GM18502 (cell line): ENCODE measurements around the gene SLC25A21.

Experiments
- ATAC-seq: cut with Tn5 transposase; IDR thresholded peaks from one replicate; pipeline ENCODE4 v1.9.1; 2021; ENCODE audit warnings: mild to moderate bottlenecking; ENCODE audit not compliant: unreplicated experiment, poor library complexity

SLC25A21 gene

DNA sequence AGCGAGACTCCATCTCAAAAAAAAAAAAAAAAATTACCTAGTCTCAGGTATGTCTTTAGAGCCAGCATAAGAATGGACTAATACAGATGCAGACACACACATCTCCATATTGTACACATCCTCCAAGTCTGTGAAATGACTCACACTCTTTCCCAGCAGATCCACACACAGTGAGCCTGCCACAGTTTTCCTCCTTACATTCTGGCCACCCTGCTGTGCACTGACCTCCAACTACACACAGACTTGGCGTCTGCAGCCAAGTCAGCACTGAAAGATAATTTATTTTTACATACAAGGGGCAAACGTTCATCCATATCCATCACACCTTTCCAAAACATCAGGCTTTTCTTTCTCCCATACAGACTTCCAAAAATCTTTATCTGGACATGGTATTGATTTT, 115.9 kb downstream of the SLC25A21 start:
- ATAC-seq, result no peak

DNA sequence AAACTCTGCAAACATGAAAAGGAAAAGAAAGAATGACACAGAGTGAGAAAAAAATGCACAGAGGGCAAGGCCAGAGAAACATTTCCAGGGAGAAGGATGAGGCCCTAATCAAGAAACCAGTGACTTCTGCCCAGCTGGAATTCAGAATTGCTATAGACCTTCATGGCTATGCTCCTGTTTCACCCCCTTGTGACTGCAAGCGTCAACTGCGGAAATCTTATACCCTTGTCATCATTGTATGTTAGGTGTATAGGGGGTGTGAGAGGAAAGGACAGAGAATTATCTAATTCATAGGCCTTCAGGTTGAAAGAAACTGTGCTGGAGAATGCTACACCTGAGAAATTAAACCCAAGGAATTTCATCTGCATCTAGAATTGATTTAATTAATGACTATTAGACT, 117.5 kb downstream of the SLC25A21 start:
- no peak for ATAC-seq

DNA sequence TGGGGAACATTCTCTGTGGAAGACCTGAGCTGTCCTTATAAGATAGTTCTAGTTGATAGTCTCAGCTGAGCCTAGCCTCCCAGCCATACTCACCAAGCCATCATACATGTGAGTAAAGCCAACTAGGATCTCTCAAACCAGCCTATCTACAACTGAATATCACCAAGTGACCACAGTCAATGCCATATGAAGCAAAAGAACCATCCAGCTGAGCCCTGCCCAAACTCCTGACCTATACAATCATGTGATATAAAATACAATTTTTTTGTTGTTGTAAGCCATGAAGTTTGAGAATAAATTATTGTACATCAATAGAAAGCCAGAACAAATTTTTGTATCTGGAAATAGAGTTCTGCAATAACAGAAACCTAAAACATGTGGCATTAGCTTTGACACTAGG, 118.3 kb downstream of the SLC25A21 start:
- no peak for ATAC-seq

DNA sequence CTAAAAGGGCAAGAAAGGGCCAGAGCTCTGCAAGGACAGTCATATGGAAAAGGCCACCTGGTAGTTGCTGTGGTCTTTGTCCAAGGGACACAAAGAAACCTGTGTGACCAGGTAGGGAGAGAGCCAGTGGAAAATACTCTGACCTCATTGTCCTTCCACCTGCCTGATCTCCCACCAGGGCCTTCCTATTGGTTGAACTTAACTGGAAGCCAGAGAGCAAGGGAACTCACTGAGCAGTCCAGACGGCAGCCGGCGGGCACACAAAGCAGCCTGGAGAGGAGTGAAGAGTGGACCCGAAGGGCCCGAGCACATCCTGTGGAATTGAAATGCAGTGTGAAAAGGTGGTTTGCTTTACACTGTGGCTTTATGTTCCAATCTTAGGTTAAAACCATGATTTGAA, 120.7 kb downstream of the SLC25A21 start:
- no peak for ATAC-seq

DNA sequence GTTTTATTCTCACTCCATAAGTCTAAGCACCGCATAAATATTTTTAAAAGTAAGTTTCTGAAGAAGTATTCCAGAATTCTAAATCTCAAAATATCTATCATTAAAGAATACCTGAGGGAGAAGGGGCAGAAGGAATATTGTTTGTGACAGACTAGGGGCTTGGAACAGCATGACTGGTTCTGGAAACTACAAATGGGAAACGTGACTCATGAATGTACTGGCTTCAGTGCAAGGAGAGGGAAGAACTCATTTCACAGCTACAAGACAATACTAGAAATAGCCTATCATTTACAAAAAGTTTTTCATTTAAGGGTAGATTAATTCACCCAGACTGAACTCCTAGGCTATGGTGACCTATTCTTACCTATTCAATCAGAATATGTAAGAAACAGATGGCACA, 121.3 kb downstream of the SLC25A21 start:
- no peak for ATAC-seq

DNA sequence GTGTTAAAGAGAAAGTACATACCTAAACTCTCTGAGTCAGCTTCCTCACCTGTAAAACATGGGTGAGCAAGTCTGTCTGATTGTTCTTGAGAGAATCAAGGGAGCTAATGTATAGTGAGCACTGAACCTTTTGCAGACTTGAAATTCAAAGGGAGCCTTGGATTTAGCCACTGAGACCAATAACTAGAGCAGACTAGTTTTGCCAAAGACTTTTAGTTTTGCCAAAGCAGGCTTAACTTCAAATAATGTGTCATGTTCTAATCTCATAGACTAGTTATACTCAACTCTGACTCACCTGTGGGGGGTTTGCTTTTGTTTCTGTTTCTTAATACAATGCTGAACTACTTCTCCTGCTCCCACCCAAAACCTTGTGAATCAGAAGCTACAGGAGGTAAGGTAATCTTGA, 123.7 kb downstream of the SLC25A21 start:
- ATAC-seq, result no peak

DNA sequence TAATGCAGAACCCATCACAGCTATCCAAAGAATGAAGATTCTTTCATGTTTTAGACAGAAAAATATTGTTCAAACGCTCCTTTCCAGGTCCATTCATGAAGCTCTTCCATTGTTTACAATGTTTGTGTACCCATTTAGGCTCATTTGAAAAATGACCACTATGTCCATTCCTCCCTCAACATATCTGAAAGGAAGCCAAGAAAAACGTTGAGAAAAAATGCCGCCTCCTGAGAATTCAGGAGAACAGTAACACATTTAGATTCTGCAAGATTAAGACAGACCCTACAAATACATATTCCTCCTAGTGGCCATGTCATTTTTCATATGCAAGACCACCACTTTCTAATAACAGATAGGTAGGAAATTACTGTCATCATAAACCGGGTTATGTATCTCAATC, 124.4 kb downstream of the SLC25A21 start:
- ATAC-seq, result no peak

DNA sequence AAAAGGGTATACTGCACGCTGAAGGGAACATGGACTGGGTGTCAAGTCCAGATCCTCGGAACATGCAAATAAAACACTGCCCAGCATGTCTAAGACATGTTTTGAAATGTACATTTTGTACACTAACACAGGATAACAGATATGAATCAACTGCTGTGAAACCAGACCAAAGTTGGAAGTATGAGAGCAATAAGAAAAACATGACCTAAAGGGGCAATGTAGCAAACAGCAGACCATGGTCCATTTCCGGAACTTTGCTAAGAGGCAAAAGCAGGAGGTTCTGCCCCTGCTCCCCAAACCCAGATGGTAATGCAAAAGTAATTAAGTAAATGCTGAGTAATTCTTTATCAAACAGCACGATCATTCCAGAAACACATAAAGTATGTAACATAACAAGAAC, 125.2 kb downstream of the SLC25A21 start:
- ATAC-seq, result no peak

DNA sequence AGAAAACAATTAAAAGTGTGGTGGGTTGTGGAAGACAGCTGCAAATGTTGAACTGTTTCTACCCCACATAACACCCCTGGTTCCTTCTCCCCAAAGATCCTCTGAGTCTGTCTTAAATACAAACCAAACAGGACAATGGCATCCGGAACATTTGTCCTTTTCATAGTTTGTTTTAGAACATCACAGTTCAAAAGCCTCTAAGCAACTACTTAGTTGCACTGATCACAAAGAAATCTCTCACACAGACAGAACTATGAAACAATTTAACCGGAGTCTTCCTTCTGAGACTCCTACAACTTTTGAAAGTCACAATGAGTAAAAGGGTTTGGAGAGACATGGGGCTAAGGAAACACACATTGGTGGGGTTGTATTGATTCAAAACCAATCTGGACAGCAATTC, 125.6 kb downstream of the SLC25A21 start:
- ATAC-seq, result no peak

DNA sequence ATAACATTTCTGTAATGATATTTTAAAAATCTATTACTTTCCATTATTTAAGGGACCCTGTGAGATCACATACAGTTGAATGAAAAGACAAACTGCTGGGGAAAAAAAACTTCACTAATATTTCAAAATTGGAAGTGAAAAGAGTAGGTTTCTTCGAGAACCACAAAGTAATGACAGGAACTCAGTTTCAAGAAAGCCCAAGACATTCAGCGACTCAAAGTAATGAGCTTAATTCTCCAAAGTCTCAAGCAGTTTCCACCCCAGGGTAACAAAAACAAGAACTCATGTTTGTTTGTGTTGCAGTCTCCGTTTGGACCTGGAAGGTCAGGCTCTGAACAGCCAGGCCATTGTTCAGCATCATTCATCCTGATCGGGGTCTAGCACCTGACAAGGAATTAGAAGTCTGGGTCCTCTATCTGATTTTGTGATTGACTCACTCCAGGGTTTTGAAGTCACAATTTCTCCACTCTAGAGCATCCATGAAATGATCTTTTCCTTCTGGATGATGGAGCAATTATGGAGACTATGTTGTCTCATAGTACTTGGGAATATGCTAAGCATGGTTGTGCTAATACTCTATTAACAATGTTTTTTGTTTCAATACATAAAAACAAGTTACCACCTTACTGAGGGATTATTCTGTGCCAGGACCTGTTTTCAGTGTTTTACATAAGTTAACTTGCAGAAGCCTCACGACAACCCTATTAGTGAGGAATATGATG, 126.9 kb downstream of the SLC25A21 start:
- ATAC-seq, result no peak

DNA sequence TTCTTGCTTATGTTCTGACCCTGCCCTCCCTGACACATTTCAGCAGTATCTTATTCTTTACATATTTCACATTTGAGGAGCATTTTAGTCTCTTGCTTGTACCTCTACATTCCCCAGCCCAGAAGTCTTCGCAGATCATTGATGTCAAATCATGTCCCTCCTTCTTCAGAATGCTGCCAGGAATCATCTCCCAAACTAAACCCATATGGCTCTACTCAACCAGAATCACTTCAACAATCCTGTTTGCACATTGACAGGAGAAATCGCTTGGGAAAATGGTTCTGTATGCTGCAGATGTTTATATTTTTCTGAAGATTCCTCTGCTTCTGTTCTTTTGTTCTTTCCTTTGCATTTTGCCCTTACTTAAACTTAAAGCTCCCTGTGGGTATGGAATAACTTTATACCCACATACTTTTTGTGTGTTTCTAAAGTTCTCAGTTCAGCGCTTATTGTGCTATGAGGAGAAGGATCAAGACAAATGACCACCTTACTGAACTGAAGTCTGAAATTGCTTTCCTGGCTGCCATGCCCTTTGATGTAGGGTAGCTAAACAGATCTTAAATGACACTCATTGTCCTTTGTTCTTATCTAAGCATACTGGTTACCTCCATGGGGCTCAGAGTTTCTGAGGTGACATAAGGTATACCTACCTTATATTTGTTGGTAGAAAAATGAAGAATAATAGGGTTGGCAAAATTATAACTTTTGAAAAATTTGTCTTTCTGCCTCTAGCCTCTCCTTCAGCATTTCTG, 134.6 kb downstream of the SLC25A21 start:
- no peak for ATAC-seq

DNA sequence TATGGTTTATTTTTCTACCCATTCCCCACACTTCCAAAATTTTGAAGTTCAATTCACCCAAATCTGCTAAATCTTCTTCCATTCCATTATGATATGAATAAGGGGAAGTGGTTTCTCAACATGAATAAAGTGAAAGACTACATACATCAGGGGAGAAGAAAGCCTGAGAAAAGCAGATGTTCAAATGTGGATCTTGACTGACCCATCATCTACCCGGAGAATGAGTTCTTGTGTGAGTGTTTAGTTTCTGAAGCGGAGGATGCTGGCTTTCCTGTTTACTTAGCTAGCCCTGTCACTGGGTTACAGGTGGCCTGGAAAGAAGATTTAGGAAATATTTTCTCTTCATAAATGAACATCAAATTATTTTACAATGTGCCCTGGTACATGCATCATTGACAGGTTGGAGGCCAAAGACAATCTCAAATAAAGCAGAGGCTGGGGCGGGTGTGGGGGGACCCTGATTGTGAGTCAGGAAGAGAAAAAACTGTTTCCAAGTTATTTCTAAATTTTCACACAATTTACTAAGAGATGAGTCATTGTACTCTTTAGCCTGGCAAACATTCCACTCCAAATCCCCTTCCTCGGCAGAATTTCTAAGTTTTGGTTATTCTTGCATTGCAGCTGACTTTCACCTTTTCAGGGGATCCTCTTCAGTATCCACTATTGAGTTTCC, 135.6 kb downstream of the SLC25A21 start:
- ATAC-seq, result peak; percentile 55

DNA sequence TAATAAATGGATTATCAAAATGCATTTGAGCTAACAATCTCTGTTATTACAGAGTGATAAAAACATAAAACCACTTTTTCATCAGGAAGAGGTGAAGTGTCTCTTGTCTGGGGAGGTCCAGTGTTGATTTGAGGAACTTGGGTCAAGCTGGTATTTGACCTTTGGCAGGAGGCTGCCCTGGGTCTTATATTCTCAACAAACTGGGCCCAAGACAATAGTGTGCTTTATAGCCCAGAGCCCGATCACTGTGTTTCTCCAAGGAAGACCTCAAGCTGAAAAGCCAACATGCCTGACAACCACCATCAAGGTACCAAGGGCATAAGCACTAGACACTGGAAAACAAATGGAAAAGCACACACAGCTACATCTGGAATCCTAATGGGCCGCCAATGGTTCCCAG, 137.0 kb downstream of the SLC25A21 start:
- ATAC-seq, result peak; percentile 11

DNA sequence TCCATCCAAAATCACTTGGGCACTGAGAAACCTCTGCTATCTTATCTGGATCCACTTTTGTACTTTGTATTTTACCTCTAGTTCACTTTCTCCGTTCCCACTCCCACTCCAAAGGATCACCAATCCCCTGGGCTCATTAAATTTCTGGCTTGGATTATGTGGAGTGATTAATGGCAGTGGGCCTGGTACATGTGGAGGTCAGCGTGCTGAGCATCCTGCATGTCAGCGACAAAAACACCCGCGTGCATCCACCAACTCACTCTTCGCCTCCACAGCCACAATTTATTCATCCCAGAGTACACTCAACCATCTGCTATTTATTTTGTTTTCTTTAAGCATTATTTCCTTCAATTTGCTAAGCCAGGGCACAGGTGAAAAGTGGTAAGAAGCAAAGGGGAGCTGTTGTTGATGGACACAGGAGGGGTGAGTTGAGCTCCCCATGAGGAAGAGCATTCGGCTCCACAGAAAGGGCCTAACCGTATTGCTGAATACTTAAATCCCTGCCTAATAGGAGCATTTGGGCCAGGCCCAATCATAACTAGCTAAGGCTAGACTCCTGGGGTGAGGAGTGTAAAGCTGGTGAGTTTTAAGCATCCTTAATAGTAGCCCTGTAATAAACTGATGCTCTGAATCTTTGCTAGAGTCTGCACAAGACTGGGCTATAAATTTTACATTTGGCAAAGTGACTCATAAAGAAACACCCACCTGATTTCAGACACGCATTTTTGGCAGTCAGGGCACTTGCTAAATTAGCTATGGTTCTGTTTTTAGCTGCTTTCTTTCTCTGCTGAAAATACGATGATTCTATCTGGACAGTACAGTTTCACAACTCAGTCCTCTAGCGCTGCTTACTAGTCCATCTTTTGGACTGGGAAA, 137.8 kb downstream of the SLC25A21 start:
- ATAC-seq, result peak; percentile 75

DNA sequence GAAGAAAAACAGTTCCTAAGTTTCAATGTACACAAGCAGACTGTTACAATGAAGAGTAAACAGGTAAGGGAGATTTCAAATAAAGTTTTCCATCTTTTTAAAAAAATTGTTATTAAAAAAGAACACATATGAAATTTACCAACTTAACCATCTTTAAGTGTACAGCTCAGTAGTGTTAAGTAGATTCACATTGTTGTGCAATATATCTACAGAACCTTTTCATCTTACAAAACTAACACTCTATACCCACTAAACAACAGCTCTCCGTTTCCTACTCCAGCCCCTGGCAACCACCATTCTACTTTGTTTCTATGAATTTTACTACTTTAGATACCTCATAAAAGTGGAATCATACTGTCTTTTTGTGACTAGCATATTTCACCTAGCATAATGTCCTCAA, 139.5 kb downstream of the SLC25A21 start:
- no peak for ATAC-seq

DNA sequence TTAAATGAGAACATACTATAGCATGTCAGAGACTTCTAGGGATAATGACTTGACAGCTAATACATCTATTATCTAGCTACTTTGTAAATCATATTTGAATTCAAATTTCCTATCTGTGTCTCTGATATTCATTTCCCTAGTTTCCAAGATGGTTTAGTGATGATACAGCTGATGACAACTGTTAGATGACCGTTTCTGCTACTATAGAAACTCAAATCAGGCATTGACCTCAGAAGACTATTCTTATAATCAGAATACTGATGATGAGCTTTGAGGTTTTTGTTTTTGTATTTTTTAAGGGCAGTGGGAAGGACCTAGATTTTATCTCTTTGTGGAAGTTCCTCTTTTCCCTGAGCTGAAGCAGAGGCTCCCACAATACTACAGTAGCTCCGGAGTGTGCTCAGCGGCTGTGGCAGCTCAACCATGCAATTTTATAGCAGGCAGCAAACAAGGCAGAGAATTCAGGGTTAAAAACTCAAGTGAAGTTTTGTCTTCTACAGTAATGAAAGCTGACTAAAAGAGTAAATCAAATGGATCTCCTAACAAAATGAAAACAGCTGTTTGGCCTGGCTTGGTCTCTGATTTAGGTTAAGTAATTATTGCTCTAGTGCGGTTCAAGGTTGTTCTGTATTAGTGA, 145.1 kb downstream of the SLC25A21 start:
- peak; percentile 68 for ATAC-seq

DNA sequence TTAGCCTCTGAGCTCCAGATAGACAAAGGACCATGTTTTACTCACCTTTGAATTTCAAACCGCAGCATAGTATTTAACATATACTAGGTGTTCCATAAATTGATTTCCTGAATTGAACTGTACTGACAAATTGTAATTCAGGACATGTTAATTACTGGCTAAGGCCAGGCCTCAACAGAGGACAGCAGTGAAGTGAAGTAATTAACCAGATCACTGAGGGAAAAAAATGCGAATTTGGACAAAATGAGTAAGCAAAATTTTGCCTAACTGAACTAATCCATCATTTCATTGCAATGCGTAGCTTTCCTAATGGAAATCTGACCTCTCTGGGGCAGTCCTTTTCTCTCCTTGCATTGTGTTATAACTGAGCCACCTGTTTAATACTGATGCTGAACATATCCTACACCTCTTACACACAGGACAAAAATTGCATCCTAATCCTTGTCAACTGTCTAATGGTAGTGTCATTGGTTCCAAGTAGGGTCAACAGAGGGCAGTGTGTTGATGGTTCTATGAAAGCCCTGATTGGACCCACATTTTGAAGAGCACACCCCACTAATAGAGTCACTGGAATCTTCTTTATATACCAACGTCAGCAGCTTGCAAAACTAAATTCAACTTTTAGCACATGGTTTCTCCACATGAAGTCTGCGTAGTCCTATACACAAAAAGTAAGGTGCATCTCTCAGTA, 148.4 kb downstream of the SLC25A21 start:
- ATAC-seq, result no peak

DNA sequence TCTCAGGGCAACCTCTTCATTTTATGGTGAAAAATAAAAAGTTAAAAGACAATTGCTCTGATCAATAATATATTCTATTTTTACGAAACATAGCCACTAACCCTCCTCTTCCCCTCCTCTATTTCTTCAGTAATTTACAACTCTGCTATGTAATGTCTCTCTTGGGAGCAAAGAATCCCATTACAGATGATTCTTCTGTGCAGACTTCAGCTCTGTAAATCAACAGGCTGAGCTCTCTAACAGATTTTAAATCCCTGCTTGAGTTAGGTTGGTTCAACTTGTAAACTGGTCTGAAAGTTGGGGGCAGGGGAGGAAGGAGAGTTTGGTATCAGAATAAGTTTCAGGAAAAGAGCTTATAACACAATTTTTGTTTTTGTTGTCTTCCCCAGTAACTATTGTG, 151.0 kb downstream of the SLC25A21 start:
- ATAC-seq, result no peak

DNA sequence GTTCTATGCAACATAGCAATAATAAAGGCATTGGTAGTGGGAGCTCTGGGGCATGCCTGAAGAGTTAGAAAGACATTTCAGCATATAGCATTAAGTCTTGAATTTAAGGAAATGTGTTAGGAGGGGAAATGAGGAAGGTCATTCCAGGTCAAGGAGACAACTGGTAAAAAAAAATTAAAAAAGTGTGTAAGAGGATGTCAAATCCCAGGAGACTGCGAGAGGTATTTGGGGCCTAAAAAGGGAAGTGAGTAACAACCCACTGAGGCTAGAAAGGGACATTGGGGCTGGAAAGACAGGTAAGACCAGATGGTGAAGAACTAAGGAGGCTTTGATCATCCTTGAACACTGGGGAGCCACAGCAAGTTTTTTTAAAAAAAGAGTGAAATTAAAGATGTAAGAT, 152.9 kb downstream of the SLC25A21 start:
- ATAC-seq, result no peak
